ENCODE results near the gene HGD. TPM values are rescaled to one million over a fixed set of nuclear protein-coding genes. Genes with fewer than 3 reads are reported as not detected.

HGD gene
- total RNA-seq, 2 donors from 2014 or later = 0.74 to 1.8 TPM

Other genes starting within 250 kb of the HGD start
- 1 to 10 TPM; 1.3 to 1.7 TPM for gene FSTL1, start 231.2 kb downstream of the HGD start, total RNA-seq
- 100 to 1,000 TPM in 1 of 2 donors, 10 to 100 TPM in 1; 97.1 to 106 TPM for gene NDUFB4, start 85.9 kb downstream of the HGD start, total RNA-seq
- 10 to 100 TPM; 25.9 to 26.9 TPM for gene RABL3, start 60.3 kb upstream of the HGD start, total RNA-seq
- gene GTF2E1, start 60.5 kb upstream of the HGD start, total RNA-seq = 10 to 100 TPM; 15.9 to 24.1 TPM
- not detected for gene STXBP5L, start 226.0 kb upstream of the HGD start, total RNA-seq